Heart left ventricle (tissue), 16 donors: ENCODE data around the gene RNF186. TPM values are rescaled to one million over a fixed set of nuclear protein-coding genes. Genes with fewer than 3 reads are reported as not detected.

Experiments used
- ATAC-seq, 4 donors: fragments of 200-7000 bp; cut with Tn5 transposase; one replicate each; pipeline ENCODE4 v1.9.1; 2020 to 2022; ENCODE audit warnings: moderate library complexity in 4 of 4, mild to moderate bottlenecking in 3 of 4, moderate number of reproducible peaks in 1 of 4
- DNase-seq, 5 donors: peaks; one replicate each; pipeline ENCODE4 v3.0.0-alpha.2; 2020
- H3K27ac ChIP-seq, 12 donors: fragments of 200-600 bp; sonication (generic) in 4 of 12; one replicate each; pipeline versions ENCODE4 v1.5.0 to v1.8.0; 2016 to 2022; ENCODE audit warnings: mild to moderate bottlenecking in 2 of 12
- H3K27me3 ChIP-seq, 9 donors: fragments of 200-600 bp; sonication (generic) in 2 of 9; one replicate each; pipeline versions ENCODE4 v1.5.1 to v1.8.0; 2016 to 2022; ENCODE audit warnings: mild to moderate bottlenecking in 3 of 9
- H3K36me3 ChIP-seq, 9 donors: fragments of 200-600 bp; sonication (generic) in 2 of 9; one replicate each; pipeline versions ENCODE4 v1.5.0 to v1.8.0; 2018 to 2022; ENCODE audit warnings: mild to moderate bottlenecking in 2 of 9
- H3K4me1 ChIP-seq, 12 donors: fragments of 200-600 bp; sonication (generic) in 4 of 12; one replicate each; pipeline versions ENCODE4 v1.5.0 to v1.8.0; 2016 to 2022; ENCODE audit warnings: mild to moderate bottlenecking in 3 of 12
- H3K4me3 ChIP-seq, 12 donors: fragments of 200-600 bp; sonication (generic) in 4 of 12; one replicate each; pipeline versions ENCODE4 v1.5.0 to v1.8.0; 2017 to 2022; ENCODE audit warnings: mild to moderate bottlenecking in 9 of 12, moderate library complexity in 4 of 12
- H3K9me3 ChIP-seq, 12 donors: fragments of 200-600 bp; sonication (generic) in 4 of 12; one replicate each; pipeline versions ENCODE4 v1.5.0 to v1.8.0; 2016 to 2022; ENCODE audit warnings: mild to moderate bottlenecking in 1 of 12
- CTCF ChIP-seq, 12 donors: fragments of 200-600 bp; sonication (generic) in 4 of 12; IDR thresholded peaks; one replicate each; pipeline versions ENCODE4 v1.5.0 to v1.8.0; 2018 to 2022; ENCODE audit warnings: antibody characterized with exemption in 12 of 12, mild to moderate bottlenecking in 5 of 12
- POLR2A ChIP-seq, 2 donors: fragments of 450-650 bp; IDR thresholded peaks; one replicate each; pipeline ENCODE4 v1.6.1; 2017; ENCODE audit warnings: antibody characterized with exemption in 2 of 2, mild to moderate bottlenecking in 2 of 2, moderate library complexity in 2 of 2
- WGBS, 4 donors: extraction: QIAGEN DNeasy Blood & Tissue Kit in 2 of 4; methylation state at CpG; one replicate each; pipeline versions ENCODE4 v1.1.5 to v1.1.7; 2013 to 2018; 5-methylcytosine and 5-hydroxymethylcytosine counted together
- intact Hi-C, 10 donors: fragments of 100-400 bp; cut with DNase I; formaldehyde crosslinking; loops; one replicate each; pipeline versions ENCODE4 v1.11.1 to v1.14.2; 2022
- polyA plus RNA-seq, 2 donors: library from polyadenylated mRNA; stranded (reverse); fragments of 200-250 nt; gene quantifications; one replicate each; pipeline ENCODE4 v1.2.3, GENCODE V29; 2013
- total RNA-seq, 9 donors: library from RNA; depleted of rRNA in 2 of 9; stranded (reverse); fragments of >200 nt in 2 of 9; fragmentation: NEBNext Ultra II Directional in 3 of 9; extraction: Animal tissue kit (Norgen Biotek cat#: 25700) in 3 of 9; gene quantifications; one replicate each; pipeline versions ENCODE4 v1.1.0 to v1.2.4, GENCODE V29; 2016 to 2023
- donor health status: ischemic (EF 13 %, LVEDD 7.1; RV severe dilation, severe dysfunction).
- donor health status: healthy with polysubstance abuse.
- donor health status: DM: no; HTN: yes; CAD: no.
- donor health status: DM: no; HTN: no; CAD: no.
- donor health status: ischemic (EF 25% LVEDD 6.9; RV normal size, moderate dysfunction).
- donor health status: ischemic (EF 25% LVEDD 5.7; RV mildly dilated, moderate dysfunction).
- donor health status: healthy.
- donor health status: DM: yes; HTN: yes; CAD: no.
- donor health status: ischemic (EF 35%, LVEDD 5.7; RV mildly dilated, moderate dysfunction).
- donor health status: nonischemic (EF 11% LVEDD 7.7; RV severe dilation, severe dysfunction).
- donor health status: DM: yes; HTN: yes; CAD: no.
- donor health status: PGD.
- donor health status: ischemic (EF 29% LVEDD 5.4; RV normal size, mild dysfunction).
- donor health status: nonischemic (EF 23%, LVEDD 6.1; RV moderate dilation, normal function).

RNF186 gene
- total and polyA plus RNA-seq, 11 donors = not detected

- H3K4me1 ChIP-seq = no peaks in the 10 kb centered on the region
- ATAC-seq (no peak), DNase-seq (no peak)
- intact Hi-C loops = no loop called here
- no peak overlapping the region for H3K4me3 ChIP-seq
- 50 to 75% (median 60%) methylated on average over 2 of the region's 2 CpGs for WGBS, 4 donors
- no peaks in the 10 kb centered on the region for H3K9me3 ChIP-seq
- TF ChIP-seq POLR2A (IDR thresholded peaks at IDR 0.05) = no peak
- peaks cover 0 to 6% (median 0%) of the 10 kb centered on the region in 9 donors for H3K27me3 ChIP-seq
- no peak overlapping the region for H3K27ac ChIP-seq
- H3K36me3 ChIP-seq = no peaks in the 10 kb centered on the region
Measured at GRCh38 chr1:19837866-19838265, 22.8 kb upstream of the RNF186 start.

- WGBS, 4 donors = 87 to 92% (median 90%) methylated on average over 4 of the region's 4 CpGs
- ATAC-seq (no peak), DNase-seq (no peak)
- peaks cover 0 to 10% (median 0%) of the 10 kb centered on the region in 12 donors for H3K9me3 ChIP-seq
- no peaks in the 10 kb centered on the region for H3K4me1 ChIP-seq
- intact Hi-C loops = no loop called here
- H3K36me3 ChIP-seq = no peaks in the 10 kb centered on the region
- H3K27ac ChIP-seq = no peak overlapping the region
- no peak for TF ChIP-seq CTCF (IDR thresholded peaks at IDR 0.05)
- TF ChIP-seq POLR2A (IDR thresholded peaks at IDR 0.05) = no peak
- peaks cover 0 to 15% (median 0%) of the 10 kb centered on the region in 9 donors for H3K27me3 ChIP-seq
- H3K4me3 ChIP-seq = no peak overlapping the region
Measured at GRCh38 chr1:19835578-19835977, 20.5 kb upstream of the RNF186 start.

DNA sequence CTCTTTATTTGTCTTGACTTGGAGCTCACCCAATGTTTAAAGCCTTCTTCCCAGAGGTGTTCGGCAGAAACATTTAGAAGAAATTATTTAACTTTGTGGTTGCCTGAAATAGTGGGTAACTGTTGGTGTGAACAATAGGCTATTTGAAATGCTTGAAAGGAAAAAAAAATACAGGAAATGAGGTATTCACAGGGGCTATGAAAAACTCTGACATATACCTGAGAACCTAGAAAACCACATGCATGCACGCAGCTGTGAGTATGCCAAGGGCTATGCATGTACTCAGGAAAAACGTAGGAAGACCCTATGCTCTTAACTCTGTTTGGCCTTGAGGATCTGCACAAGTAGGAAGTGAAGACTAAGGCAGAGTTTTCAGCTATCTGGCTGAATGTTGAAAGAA, 16.4 kb upstream of the RNF186 start:
- Histone ChIP-seq H3K9me3 (peaks cover 0 to 10% (median 0%) of the 10 kb centered on the region in 12 donors), H3K4me3 (no peak overlapping the region), H3K36me3 (no peaks in the 10 kb centered on the region), H3K27me3 (peaks cover 0 to 35% (median 0%) of the 10 kb centered on the region in 9 donors), H3K27ac (no peak overlapping the region), H3K4me1 (no peaks in the 10 kb centered on the region)
- DNase-seq (no peak), ATAC-seq (no peak)
- TF ChIP-seq CTCF (IDR thresholded peaks at IDR 0.05) = no peak
- no peak for TF ChIP-seq POLR2A (IDR thresholded peaks at IDR 0.05)
- intact Hi-C loops = no loop called here
- WGBS, 4 donors = 79 to 85% (median 81%) methylated on average over 3 of the region's 3 CpGs

DNA sequence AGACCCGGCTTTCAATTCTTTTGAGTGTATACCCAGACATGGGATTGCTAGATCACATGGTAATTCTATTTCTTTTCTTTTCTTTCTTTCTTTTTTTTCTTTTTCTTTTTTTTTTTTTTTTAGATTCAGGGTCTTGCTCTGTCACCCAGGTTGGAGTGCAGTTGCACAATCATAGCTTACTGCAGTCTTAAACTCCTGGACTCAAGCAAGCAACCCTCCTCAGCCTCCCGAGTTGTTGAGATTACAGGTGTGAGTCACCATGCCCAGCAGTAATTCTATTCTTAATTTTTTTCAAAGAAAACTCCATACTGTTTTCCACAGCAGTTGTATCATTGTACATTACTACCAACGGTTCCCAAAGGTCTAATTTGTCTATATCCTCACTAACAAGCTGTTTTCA, 13.5 kb upstream of the RNF186 start:
- no peak overlapping the region for H3K4me3 ChIP-seq
- no peak overlapping the region for H3K27ac ChIP-seq
- H3K27me3 ChIP-seq = peaks cover 0 to 35% (median 0%) of the 10 kb centered on the region in 9 donors
- intact Hi-C loops = no loop called here
- ATAC-seq (no peak), DNase-seq (no peak)
- TF ChIP-seq POLR2A (IDR thresholded peaks at IDR 0.05) = no peak
- no peak for TF ChIP-seq CTCF (IDR thresholded peaks at IDR 0.05)
- H3K4me1 ChIP-seq = no peaks in the 10 kb centered on the region
- no peaks in the 10 kb centered on the region for H3K36me3 ChIP-seq
- WGBS, 4 donors = 75 to 84% (median 79%) methylated on average over 3 of the region's 3 CpGs
- H3K9me3 ChIP-seq = peaks cover 0 to 10% (median 0%) of the 10 kb centered on the region in 12 donors

DNA sequence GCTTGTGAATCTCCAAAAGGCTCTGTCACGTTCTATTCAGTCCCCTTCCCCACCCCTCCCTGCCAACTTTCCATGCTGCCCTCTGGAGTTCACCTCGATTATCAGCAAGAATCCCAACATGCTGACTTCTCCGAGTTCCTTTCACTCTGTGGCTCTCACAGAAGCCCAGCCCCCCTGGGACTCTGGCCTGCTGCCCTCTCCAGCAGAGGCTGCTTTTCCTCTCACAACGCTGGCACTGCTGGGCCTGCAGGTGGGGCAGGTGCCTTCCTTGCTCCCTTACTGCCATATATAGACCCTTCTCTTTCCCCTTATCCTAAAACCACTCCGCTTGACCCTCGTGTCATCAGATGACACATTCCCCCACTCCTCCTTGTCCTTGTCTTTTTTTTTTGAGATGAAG, 10.2 kb upstream of the RNF186 start:
- H3K4me3 ChIP-seq = no peak overlapping the region
- WGBS, 4 donors = 18 to 26% (median 24%) methylated on average over 6 of the region's 6 CpGs

More for the DNA sequence above, 10.2 kb upstream of the RNF186 start:
- DNase-seq = no peak
- Histone ChIP-seq H3K27me3 (peaks cover 0 to 19% (median 0%) of the 10 kb centered on the region in 9 donors), H3K4me1 (no peaks in the 10 kb centered on the region), H3K9me3 (no peaks in the 10 kb centered on the region), H3K27ac (no peak overlapping the region), H3K36me3 (no peaks in the 10 kb centered on the region)
- ATAC-seq = no peak
- intact Hi-C loops = no loop called here
- TF ChIP-seq CTCF (IDR thresholded peaks at IDR 0.05) (no peak), POLR2A (IDR thresholded peaks at IDR 0.05) (no peak)
